Pons (tissue), 1 donor: Measurements from ENCODE around the gene SERPINB1.

Experiments
- DNase-seq: peaks from one replicate; pipeline ENCODE4 v3.0.0-alpha.2; 2016; ENCODE audit warnings: low spot score

Gene SERPINB1

GRCh38 chr6:2845880-2846208, 4.2 kb upstream of the SERPINB1 start:
- no peak for DNase-seq

- no peak for DNase-seq
Observed at GRCh38 chr6:2844008-2844407, 2.3 kb upstream of the SERPINB1 start.

- no peak for DNase-seq
Observed at GRCh38 chr6:2843138-2843740, 1.6 kb upstream of the SERPINB1 start.

GRCh38 chr6:2842139-2842552, 483 bp upstream of the SERPINB1 start:
- no peak for DNase-seq

GRCh38 chr6:2840749-2841061, 958 bp downstream of the SERPINB1 start:
- DNase-seq, result no peak

GRCh38 chr6:2839982-2840748, 1.5 kb downstream of the SERPINB1 start:
- DNase-seq, result no peak

- no peak for DNase-seq
Observed at GRCh38 chr6:2839195-2839981, 2.3 kb downstream of the SERPINB1 start.

- no peak for DNase-seq
Observed at GRCh38 chr6:2838251-2838650, 3.4 kb downstream of the SERPINB1 start.

GRCh38 chr6:2834262-2834661, 7.4 kb downstream of the SERPINB1 start:
- DNase-seq, result no peak

GRCh38 chr6:2831392-2831791, 10.3 kb downstream of the SERPINB1 start:
- no peak for DNase-seq

GRCh38 chr6:2830183-2830582, 11.5 kb downstream of the SERPINB1 start:
- DNase-seq, result no peak

- DNase-seq, result no peak
Observed at GRCh38 chr6:2829253-2829652, 12.4 kb downstream of the SERPINB1 start.

GRCh38 chr6:2828629-2829028, 13.0 kb downstream of the SERPINB1 start:
- DNase-seq, result no peak

GRCh38 chr6:2827142-2827541, 14.5 kb downstream of the SERPINB1 start:
- no peak for DNase-seq

GRCh38 chr6:2826131-2826530, 15.5 kb downstream of the SERPINB1 start:
- DNase-seq, result no peak

GRCh38 chr6:2823104-2823850, 18.4 kb downstream of the SERPINB1 start:
- DNase-seq, result no peak

GRCh38 chr6:2821554-2821953, 20.1 kb downstream of the SERPINB1 start:
- no peak for DNase-seq

GRCh38 chr6:2820415-2820814, 21.2 kb downstream of the SERPINB1 start:
- DNase-seq, result no peak

- no peak for DNase-seq
Observed at GRCh38 chr6:2819978-2820377, 21.7 kb downstream of the SERPINB1 start.

- no peak for DNase-seq
Observed at GRCh38 chr6:2819115-2819514, 22.5 kb downstream of the SERPINB1 start.

GRCh38 chr6:2818593-2818992, 23.1 kb downstream of the SERPINB1 start:
- DNase-seq, result no peak

- DNase-seq, result no peak
Observed at GRCh38 chr6:2817903-2818443, 23.7 kb downstream of the SERPINB1 start.
